ENCODE measurements around the gene HDAC10.

The HDAC10 gene

DNA sequence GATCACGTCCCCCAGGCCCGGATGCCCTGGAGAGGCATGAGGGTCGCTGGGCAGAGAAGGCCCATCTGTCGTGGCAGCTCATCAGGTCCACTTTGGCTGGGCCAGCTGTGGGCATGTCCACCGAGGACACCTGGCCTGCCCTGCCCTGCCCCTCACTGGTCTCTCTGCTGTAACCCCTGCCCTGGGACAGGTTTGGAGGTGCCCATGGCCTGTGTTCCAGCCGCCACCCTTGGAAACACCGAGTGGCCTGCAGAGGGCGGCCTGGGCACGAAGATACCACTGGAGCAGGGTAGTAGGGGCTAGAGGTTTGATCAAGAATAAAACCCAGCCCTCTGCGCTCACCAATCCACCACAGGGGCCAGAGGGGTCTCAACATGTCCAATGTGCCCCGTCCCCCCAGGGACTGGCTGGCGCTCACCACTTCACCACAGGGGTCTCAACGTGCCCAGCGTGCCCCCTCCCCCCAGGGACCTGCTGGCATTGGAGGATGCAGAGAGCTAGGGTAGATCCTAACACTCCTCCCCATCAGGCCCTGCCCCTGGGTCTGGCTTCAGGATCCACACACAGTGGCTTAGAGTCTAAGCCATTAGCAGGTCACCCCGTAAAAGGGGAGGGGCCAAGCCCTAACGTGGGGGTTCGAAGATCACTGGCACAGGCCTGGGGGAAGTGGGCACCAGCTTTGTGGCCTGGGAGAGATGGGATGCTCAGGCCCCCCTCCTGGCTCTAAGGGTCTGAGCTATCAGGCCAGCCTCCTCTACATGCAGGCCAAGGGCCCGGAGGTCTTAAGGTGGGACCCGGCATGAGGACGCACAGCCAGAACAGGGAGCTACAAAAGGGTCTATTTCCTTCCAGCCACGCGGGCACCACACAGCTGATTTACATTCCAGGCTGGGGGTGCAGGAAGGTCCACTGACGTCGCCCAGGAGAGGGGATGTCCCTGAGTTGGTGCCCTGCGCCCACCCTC is 1.3 kb upstream of the HDAC10 start:
- Histone ChIP-seq H3K4me1 (ENCODE audit: control insufficient read depth, insufficient read depth, low read length, poor library complexity, severe bottlenecking) (peaks cover 7% of the 10 kb centered on the region), H3K27ac (ENCODE audit: low read depth, low read length, severe bottlenecking) (no peak overlapping the region), H3K4me3 (ENCODE audit: extremely low read depth, insufficient read depth, low read length, poor library complexity, severe bottlenecking) (no peak overlapping the region), H3K36me3 (ENCODE audit: control insufficient read depth, insufficient read depth, low read length) (peaks cover 23% of the 10 kb centered on the region), H3K9me3 (ENCODE audit: control insufficient read depth, low read length) (no peaks in the 10 kb centered on the region)
- 69 to 72% methylated on average over 19 to 21 of the region's 25 CpGs for WGBS, 2 experiments (ENCODE audit: insufficient coverage in 2 of 2)

- peak overlapping the region; percentile 72 for H3K4me3 ChIP-seq (ENCODE audit: extremely low read depth, insufficient read depth, low read length, poor library complexity, severe bottlenecking)
- peaks cover 24% of the 10 kb centered on the region for H3K36me3 ChIP-seq (ENCODE audit: control insufficient read depth, insufficient read depth, low read length)
- no peak overlapping the region for H3K27ac ChIP-seq (ENCODE audit: low read depth, low read length, severe bottlenecking)
- H3K4me1 ChIP-seq (ENCODE audit: control insufficient read depth, insufficient read depth, low read length, poor library complexity, severe bottlenecking) = peaks cover 7% of the 10 kb centered on the region
- WGBS, 2 experiments (ENCODE audit: insufficient coverage in 2 of 2) = 15 to 23% methylated on average over 32 to 34 of the region's 36 CpGs
- no peaks in the 10 kb centered on the region for H3K9me3 ChIP-seq (ENCODE audit: control insufficient read depth, low read length)
Observed at GRCh38 chr22:50251477-50252081, 514 bp upstream of the HDAC10 start.

DNA sequence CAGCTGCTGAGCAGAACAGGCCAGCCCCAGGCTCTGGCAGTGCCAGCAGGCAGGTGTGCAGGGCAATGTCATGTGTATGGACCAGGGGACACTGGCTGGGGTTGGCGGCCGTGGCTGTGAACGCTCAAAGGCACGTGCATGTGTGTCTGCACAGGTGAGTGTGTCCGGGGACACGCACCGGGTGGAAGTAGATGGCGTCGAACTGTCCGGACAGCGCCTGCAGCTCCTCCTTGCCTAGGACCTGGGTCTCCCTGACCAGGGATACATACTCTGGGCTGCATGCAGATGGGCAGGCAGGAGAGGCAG is 863 bp downstream of the HDAC10 start:
- peaks cover 7% of the 10 kb centered on the region for H3K4me1 ChIP-seq (ENCODE audit: control insufficient read depth, insufficient read depth, low read length, poor library complexity, severe bottlenecking)
- H3K9me3 ChIP-seq (ENCODE audit: control insufficient read depth, low read length) = no peaks in the 10 kb centered on the region
- 93 to 96% methylated on average over 11 of the region's 11 CpGs for WGBS, 2 experiments (ENCODE audit: insufficient coverage in 2 of 2)
- peaks cover 27% of the 10 kb centered on the region for H3K36me3 ChIP-seq (ENCODE audit: control insufficient read depth, insufficient read depth, low read length)
- H3K27ac ChIP-seq (ENCODE audit: low read depth, low read length, severe bottlenecking) = no peak overlapping the region
- H3K4me3 ChIP-seq (ENCODE audit: extremely low read depth, insufficient read depth, low read length, poor library complexity, severe bottlenecking) = peak overlapping the region; percentile 72

GRCh38 chr22:50249341-50250248 is 1.5 kb downstream of the HDAC10 start:
- no peak overlapping the region for H3K27ac ChIP-seq (ENCODE audit: low read depth, low read length, severe bottlenecking)
- H3K36me3 ChIP-seq (ENCODE audit: control insufficient read depth, insufficient read depth, low read length) = peaks cover 22% of the 10 kb centered on the region
- H3K9me3 ChIP-seq (ENCODE audit: control insufficient read depth, low read length) = no peaks in the 10 kb centered on the region
- no peak overlapping the region for H3K4me3 ChIP-seq (ENCODE audit: extremely low read depth, insufficient read depth, low read length, poor library complexity, severe bottlenecking)
- WGBS, 2 experiments (ENCODE audit: insufficient coverage in 2 of 2) = 96 to 98% methylated on average over 28 to 31 of the region's 32 CpGs
- H3K4me1 ChIP-seq (ENCODE audit: control insufficient read depth, insufficient read depth, low read length, poor library complexity, severe bottlenecking) = peaks cover 7% of the 10 kb centered on the region

DNA sequence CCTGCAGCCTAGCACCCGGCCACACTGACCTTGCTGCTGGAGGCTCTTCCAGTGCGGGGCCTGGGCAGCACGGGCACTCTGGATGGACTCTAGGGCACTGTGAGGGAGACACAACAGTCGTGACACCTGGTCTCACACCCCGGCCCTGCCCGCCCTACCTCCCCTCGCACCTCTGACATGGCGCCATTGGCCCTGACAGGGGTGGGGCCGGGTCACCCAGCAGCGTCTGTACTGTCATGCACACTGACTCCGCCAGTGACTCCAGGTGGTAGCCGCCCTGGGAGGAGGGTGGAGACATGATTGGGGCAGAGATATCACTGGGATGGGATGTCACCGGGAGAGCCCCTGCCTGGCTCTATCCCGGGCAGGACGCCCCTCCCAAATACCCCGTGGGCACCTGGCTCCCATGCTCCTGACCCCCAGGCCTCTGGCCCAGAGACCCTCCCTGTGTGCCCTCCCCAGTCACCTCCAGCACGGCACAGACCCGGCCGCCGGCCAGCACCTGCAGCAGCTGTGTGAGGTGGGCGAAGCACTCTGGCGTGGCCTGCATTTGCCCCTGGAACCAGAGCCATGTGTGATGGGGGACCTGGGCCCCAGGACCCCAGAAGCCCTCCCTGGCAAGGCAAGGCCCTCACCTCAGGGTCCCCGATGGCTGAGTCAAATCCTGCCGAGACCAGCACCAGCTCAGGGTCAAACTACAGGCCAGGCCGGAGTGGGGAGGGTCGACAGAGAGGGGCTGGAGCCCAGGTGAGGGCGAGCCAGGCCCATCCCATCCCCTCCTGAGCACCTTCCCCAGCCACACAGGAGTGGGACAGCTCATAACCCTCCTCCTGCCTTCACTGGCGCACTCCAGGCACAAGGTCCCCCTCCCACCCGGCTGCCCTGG is 2.6 kb downstream of the HDAC10 start:
- WGBS, 2 experiments (ENCODE audit: insufficient coverage in 2 of 2) = 93 to 94% methylated on average over 7 to 26 of the region's 29 CpGs
- Histone ChIP-seq H3K4me1 (ENCODE audit: control insufficient read depth, insufficient read depth, low read length, poor library complexity, severe bottlenecking) (peaks cover 12% of the 10 kb centered on the region), H3K9me3 (ENCODE audit: control insufficient read depth, low read length) (no peaks in the 10 kb centered on the region), H3K4me3 (ENCODE audit: extremely low read depth, insufficient read depth, low read length, poor library complexity, severe bottlenecking) (no peak overlapping the region), H3K27ac (ENCODE audit: low read depth, low read length, severe bottlenecking) (no peak overlapping the region), H3K36me3 (ENCODE audit: control insufficient read depth, insufficient read depth, low read length) (peaks cover 21% of the 10 kb centered on the region)

GRCh38 chr22:50247748-50248147 is 3.3 kb downstream of the HDAC10 start:
- Histone ChIP-seq H3K4me3 (ENCODE audit: extremely low read depth, insufficient read depth, low read length, poor library complexity, severe bottlenecking) (no peak overlapping the region), H3K27ac (ENCODE audit: low read depth, low read length, severe bottlenecking) (no peak overlapping the region), H3K9me3 (ENCODE audit: control insufficient read depth, low read length) (no peaks in the 10 kb centered on the region), H3K4me1 (ENCODE audit: control insufficient read depth, insufficient read depth, low read length, poor library complexity, severe bottlenecking) (peaks cover 14% of the 10 kb centered on the region), H3K36me3 (ENCODE audit: control insufficient read depth, insufficient read depth, low read length) (peaks cover 21% of the 10 kb centered on the region)
- WGBS, 2 experiments (ENCODE audit: insufficient coverage in 2 of 2) = 64 to 71% methylated on average over 15 to 16 of the region's 16 CpGs

GRCh38 chr22:50246242-50247175 is 4.6 kb downstream of the HDAC10 start:
- H3K4me3 ChIP-seq (ENCODE audit: extremely low read depth, insufficient read depth, low read length, poor library complexity, severe bottlenecking) = peak overlapping the region; percentile 95
- 86 to 89% methylated on average over 14 to 19 of the region's 20 CpGs for WGBS, 2 experiments (ENCODE audit: insufficient coverage in 2 of 2)
- no peaks in the 10 kb centered on the region for H3K9me3 ChIP-seq (ENCODE audit: control insufficient read depth, low read length)

DNA sequence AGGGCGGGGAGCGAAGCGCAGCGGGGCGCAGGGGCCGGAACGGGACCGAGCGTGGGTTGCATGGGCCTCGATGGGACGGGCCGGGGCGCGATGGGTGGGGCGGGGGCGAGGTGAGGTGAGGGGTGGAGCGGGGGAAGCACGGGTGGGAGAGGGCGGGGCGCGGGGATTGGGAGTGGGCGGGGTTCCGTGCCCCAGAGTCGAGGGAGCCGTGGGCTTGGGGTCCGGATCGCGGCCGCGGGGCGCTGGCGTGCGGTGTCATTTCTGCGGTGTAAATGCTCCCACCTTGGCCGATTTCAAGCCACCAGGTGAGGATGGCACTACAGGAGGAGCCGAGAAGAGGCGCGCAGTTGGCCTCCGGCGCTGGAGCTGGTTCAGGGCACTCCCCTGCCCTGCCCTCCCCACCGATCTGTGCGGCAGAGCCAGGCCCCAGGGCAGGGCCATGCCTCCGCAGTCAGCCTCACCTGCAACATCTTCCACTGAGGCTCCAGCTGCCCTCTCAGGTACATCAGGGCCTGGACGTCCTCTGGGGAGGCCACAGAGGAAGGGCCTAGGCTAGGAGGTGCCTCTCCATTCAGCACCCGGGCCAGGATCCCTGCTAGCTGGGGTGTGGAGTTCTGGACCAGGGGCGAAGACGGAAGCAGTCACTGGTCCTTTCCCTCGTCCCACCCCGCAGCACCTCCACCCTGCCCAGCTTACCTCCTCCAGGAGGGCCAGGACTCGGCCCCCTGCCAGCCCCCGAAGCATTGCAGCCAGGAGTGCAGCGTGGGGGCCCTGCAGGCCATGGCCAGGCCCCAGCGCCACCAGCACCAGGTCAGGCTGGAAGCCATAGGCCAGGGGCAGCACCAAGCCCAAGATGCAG is 5.6 kb downstream of the HDAC10 start:
- Histone ChIP-seq H3K9me3 (ENCODE audit: control insufficient read depth, low read length) (no peaks in the 10 kb centered on the region), H3K4me1 (ENCODE audit: control insufficient read depth, insufficient read depth, low read length, poor library complexity, severe bottlenecking) (peaks cover 18% of the 10 kb centered on the region), H3K36me3 (ENCODE audit: control insufficient read depth, insufficient read depth, low read length) (peaks cover 21% of the 10 kb centered on the region), H3K4me3 (ENCODE audit: extremely low read depth, insufficient read depth, low read length, poor library complexity, severe bottlenecking) (peak overlapping the region; percentile 95), H3K27ac (ENCODE audit: low read depth, low read length, severe bottlenecking) (peak overlapping the region; percentile 85)
- WGBS, 2 experiments (ENCODE audit: insufficient coverage in 2 of 2) = 20 to 41% methylated on average over 21 to 39 of the region's 53 CpGs

More at GRCh38 chr22:50246242-50247175, 4.6 kb downstream of the HDAC10 start:
- Histone ChIP-seq H3K27ac (ENCODE audit: low read depth, low read length, severe bottlenecking) (no peak overlapping the region), H3K4me1 (ENCODE audit: control insufficient read depth, insufficient read depth, low read length, poor library complexity, severe bottlenecking) (peaks cover 18% of the 10 kb centered on the region), H3K36me3 (ENCODE audit: control insufficient read depth, insufficient read depth, low read length) (peaks cover 21% of the 10 kb centered on the region)

All from mesodermal cell (in vitro differentiated cells).